Epithelial cell of proximal tubule (primary cell): ENCODE data around the gene DPH6. TPM values are rescaled to one million over a fixed set of nuclear protein-coding genes. Genes with fewer than 3 reads are reported as not detected.
A peak's percentile ranks its signal among the peaks of the same experiment; 100 is the strongest.

Experiments used
- DNase-seq: peaks from one replicate; pipeline ENCODE4 v3.0.0-alpha.2; 2011; ENCODE audit warnings: low read depth
- H3K4me3 ChIP-seq: 2 replicates; pipeline ENCODE4 v1.5.1; 2011; ENCODE audit warnings: low read depth, mild to moderate bottlenecking, low read length
- CTCF ChIP-seq: conservative IDR thresholded peaks from 2 replicates; pipeline ENCODE4 v1.5.1; 2012; ENCODE audit warnings: low read depth, mild to moderate bottlenecking, low read length
- total RNA-seq: library from RNA; depleted of rRNA; stranded (reverse); fragments of >200 nt; gene quantifications from 2 replicates; pipeline ENCODE4 v1.2.3, GENCODE V29; 2015

DPH6 gene
- total RNA-seq, 1 donor from 2014 or later = 10.0 TPM

- H3K4me3 ChIP-seq = peak overlapping the region; percentile 77
- DNase-seq = no peak
- TF ChIP-seq CTCF = no peak
These were observed 781 bp upstream of the DPH6 start for GRCh38 chr15:35546511-35547381.

- peak; percentile 5 for TF ChIP-seq CTCF
- no peak for DNase-seq
- H3K4me3 ChIP-seq = peak overlapping the region; percentile 77
These were observed 595 bp downstream of the DPH6 start for GRCh38 chr15:35545316-35545823.

- no peak overlapping the region for H3K4me3 ChIP-seq
- TF ChIP-seq CTCF = no peak
- no peak for DNase-seq
These were observed 5.1 kb downstream of the DPH6 start for GRCh38 chr15:35540885-35541284.

- no peak overlapping the region for H3K4me3 ChIP-seq
- TF ChIP-seq CTCF = no peak
- DNase-seq = no peak
These were observed 5.9 kb downstream of the DPH6 start for GRCh38 chr15:35540021-35540420.

GRCh38 chr15:35535365-35535916 is 10.5 kb downstream of the DPH6 start:
- DNase-seq = no peak
- H3K4me3 ChIP-seq = no peak overlapping the region
- no peak for TF ChIP-seq CTCF

GRCh38 chr15:35533130-35534110 is 12.5 kb downstream of the DPH6 start:
- DNase-seq = no peak
- H3K4me3 ChIP-seq = no peak overlapping the region
- no peak for TF ChIP-seq CTCF
